ES-I3 (cell line): Measurements from ENCODE around the gene AMFR.

ENCODE experiments used
- H3K36me3 ChIP-seq: 2 replicates; pipeline ENCODE4 v1.6.1; 2013; ENCODE audit warnings: mild to moderate bottlenecking, low read length, control low read depth, moderate library complexity; ENCODE audit not compliant: insufficient read depth
- H3K4me1 ChIP-seq: 2 replicates; pipeline ENCODE4 v1.6.1; 2013; ENCODE audit warnings: mild to moderate bottlenecking, control low read depth, low read length; ENCODE audit not compliant: insufficient read depth
- H3K9ac ChIP-seq: 2 replicates; pipeline ENCODE4 v1.6.1; 2013; ENCODE audit warnings: low read depth, mild to moderate bottlenecking, low read length, moderate library complexity
- H3K9me3 ChIP-seq: 2 replicates; pipeline ENCODE4 v1.6.1; 2013; ENCODE audit warnings: mild to moderate bottlenecking, low read length, moderate library complexity; ENCODE audit not compliant: control insufficient read depth, insufficient read depth

Gene AMFR

DNA sequence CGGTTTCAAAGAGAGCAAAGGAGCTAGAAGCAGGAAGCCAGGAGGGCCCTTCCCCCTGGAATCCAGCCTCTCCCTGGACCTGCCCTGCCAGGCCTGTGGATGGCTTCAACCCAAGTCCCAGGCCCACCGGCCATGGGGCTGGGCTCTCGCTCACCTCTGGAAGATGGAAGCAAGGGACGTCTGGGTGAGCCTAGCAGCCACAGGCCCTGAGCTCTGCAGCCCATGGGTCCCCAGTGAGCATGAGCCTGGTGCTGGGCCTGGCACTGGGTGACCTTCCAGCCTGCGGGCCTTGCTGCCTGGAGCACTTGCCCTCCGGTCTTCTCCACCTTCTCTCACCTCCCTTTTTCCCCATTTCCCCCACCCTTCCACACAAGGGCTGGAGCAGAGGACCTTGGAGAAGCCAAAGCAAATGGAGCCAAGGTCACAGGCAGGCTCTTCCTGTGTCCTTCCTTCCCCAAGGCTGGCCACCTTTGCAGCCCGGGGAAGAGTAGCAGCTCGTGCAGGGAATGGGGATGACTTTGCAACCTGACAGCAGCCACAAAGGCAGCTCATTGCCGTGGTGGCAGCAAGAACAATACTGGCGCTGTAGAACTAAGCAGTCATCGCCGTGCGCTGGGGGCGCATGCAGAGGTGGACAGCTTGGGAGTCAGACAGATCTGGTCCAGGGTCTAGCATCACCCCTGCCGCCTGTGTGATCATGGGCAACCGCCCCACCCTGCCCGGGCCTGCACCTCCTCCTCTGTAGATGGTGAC lies 86.6 kb downstream of the AMFR start:
- Histone ChIP-seq H3K9ac (no peak overlapping the region), H3K4me1 (no peaks in the 10 kb centered on the region), H3K9me3 (no peaks in the 10 kb centered on the region), H3K36me3 (no peaks in the 10 kb centered on the region)

DNA sequence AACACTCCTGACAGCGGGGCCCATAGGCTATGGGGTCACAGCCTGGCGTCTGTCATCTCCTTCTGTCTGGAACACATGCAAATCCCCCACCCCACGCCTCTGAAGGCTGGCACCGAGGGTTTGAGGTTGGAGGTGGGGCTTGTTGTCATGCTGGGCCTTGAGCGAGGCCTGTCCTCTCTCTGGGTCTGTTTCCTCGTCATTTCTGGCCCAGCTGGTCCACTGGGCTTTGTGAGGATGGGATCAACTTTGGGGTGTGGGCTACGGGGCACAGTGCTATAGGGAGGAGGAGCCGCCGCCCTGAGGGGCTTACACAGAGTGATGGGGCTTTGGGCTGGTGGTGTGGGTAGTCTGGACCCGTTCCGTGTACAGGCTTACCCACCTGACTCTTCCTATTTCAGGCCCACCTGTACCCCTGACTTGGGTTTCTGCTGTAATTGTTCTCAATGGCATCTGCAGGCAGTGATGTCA lies 87.5 kb downstream of the AMFR start:
- no peaks in the 10 kb centered on the region for H3K36me3 ChIP-seq
- H3K9ac ChIP-seq = no peak overlapping the region
- no peaks in the 10 kb centered on the region for H3K4me1 ChIP-seq
- H3K9me3 ChIP-seq = no peaks in the 10 kb centered on the region

GRCh38 chr16:56337131-56337857 lies 88.1 kb downstream of the AMFR start:
- no peaks in the 10 kb centered on the region for H3K9me3 ChIP-seq
- H3K4me1 ChIP-seq = no peaks in the 10 kb centered on the region
- H3K9ac ChIP-seq = no peak overlapping the region
- no peaks in the 10 kb centered on the region for H3K36me3 ChIP-seq

- Histone ChIP-seq H3K36me3 (no peaks in the 10 kb centered on the region), H3K4me1 (no peaks in the 10 kb centered on the region), H3K9ac (no peak overlapping the region), H3K9me3 (no peaks in the 10 kb centered on the region)
Observed at GRCh38 chr16:56336711-56337110, 88.6 kb downstream of the AMFR start.

DNA sequence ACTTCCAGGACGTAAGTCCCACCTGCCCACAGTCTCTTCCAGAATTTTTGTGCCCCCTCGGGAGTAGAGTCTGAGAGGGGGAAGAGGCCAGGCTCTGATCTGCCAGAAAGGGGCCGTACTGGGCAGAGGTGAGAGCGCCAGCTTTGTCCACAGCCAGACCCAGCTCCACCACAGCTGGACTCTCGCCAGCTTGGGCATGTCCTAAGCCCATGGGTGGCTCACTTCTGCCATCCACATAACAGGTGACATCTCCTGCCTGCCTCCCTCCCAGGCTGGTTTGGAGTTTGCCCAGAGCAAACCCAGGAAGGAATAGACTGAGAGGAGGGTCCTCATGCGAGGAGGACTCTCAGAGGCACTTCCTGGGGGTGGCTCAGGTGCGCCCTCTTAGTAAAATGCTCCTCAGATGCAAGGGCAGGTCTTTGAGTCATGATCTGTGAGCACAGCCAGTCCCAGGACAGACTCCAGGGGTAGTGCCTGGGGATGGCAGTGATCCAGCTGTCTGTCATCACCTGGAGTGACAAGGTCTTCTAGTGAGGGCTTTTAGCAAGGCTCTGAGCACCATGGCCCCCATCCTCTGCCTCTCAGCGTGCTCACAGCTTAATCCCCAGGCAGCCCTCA lies 89.2 kb downstream of the AMFR start:
- Histone ChIP-seq H3K36me3 (no peaks in the 10 kb centered on the region), H3K9ac (no peak overlapping the region), H3K9me3 (no peaks in the 10 kb centered on the region), H3K4me1 (no peaks in the 10 kb centered on the region)

- H3K9ac ChIP-seq = no peak overlapping the region
- no peaks in the 10 kb centered on the region for H3K9me3 ChIP-seq
- H3K36me3 ChIP-seq = no peaks in the 10 kb centered on the region
- no peaks in the 10 kb centered on the region for H3K4me1 ChIP-seq
Observed at GRCh38 chr16:56334761-56335160, 90.6 kb downstream of the AMFR start.

GRCh38 chr16:56332464-56333079 lies 92.8 kb downstream of the AMFR start:
- H3K4me1 ChIP-seq = no peaks in the 10 kb centered on the region
- H3K36me3 ChIP-seq = no peaks in the 10 kb centered on the region
- no peaks in the 10 kb centered on the region for H3K9me3 ChIP-seq
- H3K9ac ChIP-seq = no peak overlapping the region

GRCh38 chr16:56331915-56332314 lies 93.4 kb downstream of the AMFR start:
- no peaks in the 10 kb centered on the region for H3K4me1 ChIP-seq
- H3K9ac ChIP-seq = no peak overlapping the region
- H3K36me3 ChIP-seq = no peaks in the 10 kb centered on the region
- no peaks in the 10 kb centered on the region for H3K9me3 ChIP-seq

- Histone ChIP-seq H3K4me1 (no peaks in the 10 kb centered on the region), H3K9me3 (no peaks in the 10 kb centered on the region), H3K9ac (no peak overlapping the region), H3K36me3 (no peaks in the 10 kb centered on the region)
Observed at GRCh38 chr16:56331399-56331798, 93.9 kb downstream of the AMFR start.

- Histone ChIP-seq H3K9me3 (no peaks in the 10 kb centered on the region), H3K9ac (no peak overlapping the region), H3K36me3 (no peaks in the 10 kb centered on the region), H3K4me1 (no peaks in the 10 kb centered on the region)
Observed at GRCh38 chr16:56330476-56330875, 94.9 kb downstream of the AMFR start.

DNA sequence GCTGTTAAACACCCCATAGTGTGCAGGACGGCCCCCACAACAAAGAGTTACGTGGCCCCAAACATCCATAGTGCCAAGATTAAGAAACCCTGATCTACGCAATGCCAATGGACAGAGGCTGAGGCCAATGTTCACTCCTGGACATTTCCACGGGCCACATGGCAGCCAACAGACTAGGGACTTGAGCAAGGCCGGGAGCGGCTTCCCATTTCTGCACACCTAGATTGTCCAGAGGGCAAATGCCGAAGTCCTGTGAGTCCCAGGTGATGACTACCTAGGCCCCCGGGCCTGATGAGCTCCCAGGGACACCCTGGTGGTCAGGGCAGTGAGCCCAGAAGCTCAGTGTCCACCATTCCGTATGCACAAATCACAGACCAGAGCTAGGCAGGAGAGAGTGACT lies 95.5 kb downstream of the AMFR start:
- no peak overlapping the region for H3K9ac ChIP-seq
- H3K4me1 ChIP-seq = no peaks in the 10 kb centered on the region
- no peaks in the 10 kb centered on the region for H3K9me3 ChIP-seq
- no peaks in the 10 kb centered on the region for H3K36me3 ChIP-seq

DNA sequence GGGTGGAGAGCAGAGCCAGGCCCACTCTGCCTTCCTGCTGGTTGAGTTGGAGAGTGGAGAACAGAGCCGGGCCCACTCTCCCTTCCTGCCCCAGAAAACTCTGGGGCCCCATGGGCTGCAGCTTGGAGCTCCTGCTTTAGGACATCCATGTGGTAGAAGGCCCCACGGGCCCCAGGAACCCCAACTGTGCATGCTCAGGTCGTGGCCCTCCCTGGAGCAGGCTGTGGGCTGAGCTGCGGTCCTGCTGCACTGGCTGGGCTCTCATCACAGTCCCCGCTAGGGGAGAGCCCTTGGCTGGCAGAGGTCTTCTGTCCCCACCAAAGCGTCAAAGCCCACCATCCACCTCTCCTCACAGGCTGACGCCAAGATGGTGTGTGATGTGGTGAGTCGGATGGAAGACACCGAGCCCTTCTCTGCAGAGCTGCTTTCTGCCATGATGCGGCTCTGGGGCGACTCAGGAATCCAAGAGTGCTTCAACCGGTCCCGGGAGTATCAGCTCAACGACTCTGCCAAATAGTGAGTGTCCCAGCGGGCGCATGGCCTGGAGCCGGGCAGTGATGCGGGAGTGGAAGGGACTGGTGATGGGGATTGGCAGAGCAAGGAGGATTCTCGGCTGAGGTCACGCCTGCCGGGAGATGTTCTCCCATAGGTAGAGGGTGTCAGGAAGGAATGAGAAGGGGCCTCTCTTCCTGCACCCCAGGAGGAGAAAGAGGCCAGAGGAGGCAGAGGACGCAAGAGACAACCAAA lies 96.9 kb downstream of the AMFR start:
- Histone ChIP-seq H3K9me3 (no peaks in the 10 kb centered on the region), H3K4me1 (no peaks in the 10 kb centered on the region), H3K36me3 (no peaks in the 10 kb centered on the region), H3K9ac (no peak overlapping the region)

GRCh38 chr16:56327929-56328258 lies 97.5 kb downstream of the AMFR start:
- H3K9me3 ChIP-seq = no peaks in the 10 kb centered on the region
- H3K36me3 ChIP-seq = no peaks in the 10 kb centered on the region
- H3K4me1 ChIP-seq = no peaks in the 10 kb centered on the region
- H3K9ac ChIP-seq = no peak overlapping the region
